Mucosa of descending colon (tissue), 3 donors: ENCODE data around the gene HOXA11. TPM values are rescaled to one million over a fixed set of nuclear protein-coding genes. Genes with fewer than 3 reads are reported as not detected.

Experiments used
- ATAC-seq: fragments of 200-7000 bp; cut with Tn5 transposase; one replicate; pipeline ENCODE4 v1.9.1; 2020; ENCODE audit warnings: mild to moderate bottlenecking, moderate library complexity
- DNase-seq, 3 donors: peaks; one replicate each; pipeline ENCODE4 v3.0.0-alpha.2; 2020
- H3K36me3 ChIP-seq: fragments of 200-600 bp; one replicate; pipeline ENCODE4 v1.8.0; 2021; ENCODE audit warnings: low read depth, mild to moderate bottlenecking
- H3K4me1 ChIP-seq: fragments of 200-600 bp; one replicate; pipeline ENCODE4 v1.8.0; 2021; ENCODE audit warnings: low read depth, mild to moderate bottlenecking
- H3K4me3 ChIP-seq: fragments of 200-600 bp; one replicate; pipeline ENCODE4 v1.8.0; 2021; ENCODE audit warnings: mild to moderate bottlenecking
- H3K9me3 ChIP-seq: fragments of 200-600 bp; one replicate; pipeline ENCODE4 v1.8.0; 2021; ENCODE audit warnings: mild to moderate bottlenecking
- CTCF ChIP-seq: fragments of 200-600 bp; IDR thresholded peaks from one replicate; pipeline ENCODE4 v1.8.0; 2022; ENCODE audit warnings: antibody characterized with exemption, mild to moderate bottlenecking
- intact Hi-C, 2 donors: fragments of 100-400 bp; cut with DNase I in 1 of 2; cut with micrococcal nuclease in 1 of 2; formaldehyde crosslinking; loops; one replicate each; pipeline versions ENCODE4 v1.11.0 to v1.11.1; 2022; cut with DNase I, micrococcal nuclease
- total RNA-seq, 3 donors: library from RNA; stranded (reverse); fragmentation: NEBNext Ultra II Directional in 2 of 3; extraction: Animal tissue kit (Norgen Biotek cat#: 25700) in 2 of 3; gene quantifications; one replicate each; pipeline versions ENCODE4 v1.2.1 to v1.2.4, GENCODE V29; 2021 to 2023
- donor health status: DM: no; HTN: no; CAD: no; lungs with moderate emphysema.
- donor health status: DM: no; HTN: no; CAD: no.
- donor health status: DM: no; HTN: yes; CAD: no.

HOXA11 gene
- total RNA-seq, 3 donors from 2014 or later = 3.2 to 27.2 (median 5.4) TPM

GRCh38 chr7:27185854-27186667 is 1.0 kb upstream of the HOXA11 start:
- DNase-seq (peak in 2 of 3 donors; percentile 54 to 56), ATAC-seq (peak; percentile 0)
- Histone ChIP-seq H3K9me3 (no peaks in the 10 kb centered on the region), H3K36me3 (no peaks in the 10 kb centered on the region), H3K4me3 (peak overlapping the region; percentile 26), H3K4me1 (peaks cover 49% of the 10 kb centered on the region)
- no peak for TF ChIP-seq CTCF
- intact Hi-C loops = no loop called here

GRCh38 chr7:27184337-27185012 is 557 bp downstream of the HOXA11 start:
- no peak for TF ChIP-seq CTCF
- ATAC-seq (peak; percentile 28), DNase-seq (peak; percentile 73 to 81 (median 76))
- peaks cover 40% of the 10 kb centered on the region for H3K4me1 ChIP-seq
- peak overlapping the region; percentile 50 for H3K4me3 ChIP-seq
- no peaks in the 10 kb centered on the region for H3K36me3 ChIP-seq
- intact Hi-C loops = no loop called here
- no peaks in the 10 kb centered on the region for H3K9me3 ChIP-seq

- no peak for ATAC-seq
- intact Hi-C loops = no loop called here
- no peak for TF ChIP-seq CTCF
- Histone ChIP-seq H3K4me1 (peaks cover 34% of the 10 kb centered on the region), H3K4me3 (peak overlapping the region; percentile 50), H3K36me3 (no peaks in the 10 kb centered on the region), H3K9me3 (no peaks in the 10 kb centered on the region)
- peak in 1 of 3 donors; percentile 56 for DNase-seq
Observed at GRCh38 chr7:27183682-27184336, 1.2 kb downstream of the HOXA11 start.

- peaks cover 32% of the 10 kb centered on the region for H3K4me1 ChIP-seq
- H3K4me3 ChIP-seq = peak overlapping the region; percentile 50
- H3K36me3 ChIP-seq = no peaks in the 10 kb centered on the region
- ATAC-seq (no peak), DNase-seq (peak in 2 of 3 donors; percentile 56 to 63)
- no peaks in the 10 kb centered on the region for H3K9me3 ChIP-seq
- intact Hi-C loops = no loop called here
- no peak for TF ChIP-seq CTCF
Observed at GRCh38 chr7:27182861-27183681, 2.0 kb downstream of the HOXA11 start.

- Histone ChIP-seq H3K4me1 (peaks cover 32% of the 10 kb centered on the region), H3K36me3 (no peaks in the 10 kb centered on the region), H3K4me3 (no peak overlapping the region), H3K9me3 (no peaks in the 10 kb centered on the region)
- intact Hi-C loops = no loop called here
- DNase-seq (peak in 2 of 3 donors; percentile 42 to 44), ATAC-seq (no peak)
- no peak for TF ChIP-seq CTCF
Observed at GRCh38 chr7:27182285-27182841, 2.7 kb downstream of the HOXA11 start.
